Inflammatory macrophage treated with lipopolysaccharide for 4 hours (primary cell): ENCODE data around the gene FGD3.
A peak's percentile ranks its signal among the peaks of the same experiment; 100 is the strongest.
"Not testable (repeated sequence)": the region's sequence is repeated elsewhere in the genome, so short reads cannot be mapped to it uniquely, and the experiment has no call there.

Experiments used
- DNase-seq: peaks from one replicate; pipeline ENCODE4 v3.0.0-alpha.2; 2020

Gene FGD3

DNA sequence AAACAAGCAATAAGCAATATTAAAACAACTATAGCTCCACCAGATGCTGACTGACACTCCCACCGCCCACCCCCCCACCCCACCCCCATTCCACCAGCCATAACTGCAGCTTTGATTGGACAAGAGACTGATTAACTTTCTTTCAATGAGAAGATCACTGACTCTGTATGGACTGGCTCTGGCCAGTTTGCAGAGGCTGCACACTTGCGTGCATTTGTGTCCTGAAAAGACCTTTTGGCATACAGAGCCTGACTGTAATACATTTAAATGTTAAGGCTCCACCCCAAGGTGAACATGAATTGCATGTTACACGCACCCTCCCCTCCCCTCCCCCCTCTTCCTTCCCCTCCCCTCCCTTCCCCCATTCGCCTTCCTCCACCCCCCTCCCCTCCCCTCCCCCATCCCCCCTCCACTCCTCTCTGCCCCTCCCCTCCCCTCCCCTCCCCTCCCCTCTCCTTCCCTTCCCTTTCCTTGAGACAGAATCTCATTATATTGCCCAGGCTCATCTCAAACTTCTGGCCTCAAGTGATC is 31.1 kb downstream of the FGD3 start:
- no peak for DNase-seq

GRCh38 chr9:92979283-92980056 is 32.1 kb downstream of the FGD3 start:
- DNase-seq = no peak

- DNase-seq = peak; percentile 20
Measured at GRCh38 chr9:92980085-92980745, 32.9 kb downstream of the FGD3 start.

DNA sequence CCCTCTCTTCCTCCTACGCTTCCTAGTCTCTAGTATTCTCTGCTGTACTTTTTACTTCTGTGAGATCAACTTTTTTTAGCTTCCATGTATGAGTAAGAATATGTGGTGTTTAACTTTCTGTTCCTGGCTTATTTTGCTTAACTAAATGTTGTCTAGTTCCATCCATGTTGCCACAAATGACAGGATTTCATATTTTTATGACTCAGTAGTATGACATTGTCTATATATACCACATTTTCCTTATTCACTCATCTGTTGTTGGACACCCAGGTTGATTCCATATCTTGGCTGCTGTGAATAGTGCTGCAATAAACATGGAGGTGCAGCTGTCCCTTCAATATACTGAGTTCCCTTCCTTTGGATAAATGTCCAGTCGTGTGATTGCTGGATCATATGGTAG is 34.8 kb downstream of the FGD3 start:
- peak; percentile 41 for DNase-seq

DNA sequence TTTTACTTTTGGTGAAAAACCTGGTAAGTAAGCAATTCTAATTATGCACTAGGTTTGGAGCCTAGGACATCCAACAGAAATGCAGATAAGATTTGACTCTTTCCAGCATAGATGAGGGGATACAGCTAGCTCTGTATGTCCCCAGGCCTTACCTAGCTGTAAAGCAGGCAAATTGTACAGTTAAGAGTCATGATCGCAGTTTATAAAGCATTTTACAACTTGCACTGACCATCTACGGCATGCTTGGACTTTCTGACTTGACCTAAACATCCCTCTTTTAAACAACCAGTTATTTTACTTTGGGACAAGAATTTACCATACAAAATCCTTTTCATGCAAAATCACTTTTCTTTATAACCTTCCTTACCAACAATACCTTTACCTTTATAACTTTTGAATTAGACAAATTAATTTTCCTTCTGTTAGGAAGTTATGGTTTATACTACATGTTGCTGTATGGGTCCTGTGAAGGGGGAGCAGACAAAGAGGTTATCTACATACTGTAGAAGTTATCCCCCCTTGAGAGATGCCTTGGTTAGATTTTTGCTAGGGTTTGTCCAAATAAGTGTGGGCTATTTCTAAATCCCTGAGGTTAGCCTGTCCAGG is 36.8 kb downstream of the FGD3 start:
- DNase-seq = no peak

GRCh38 chr9:92984976-92985375 is 37.7 kb downstream of the FGD3 start:
- DNase-seq = no peak

- peak; percentile 52 for DNase-seq
Measured at GRCh38 chr9:92986176-92987119, 39.1 kb downstream of the FGD3 start.

GRCh38 chr9:92988215-92988768 is 41.0 kb downstream of the FGD3 start:
- DNase-seq = no peak

DNA sequence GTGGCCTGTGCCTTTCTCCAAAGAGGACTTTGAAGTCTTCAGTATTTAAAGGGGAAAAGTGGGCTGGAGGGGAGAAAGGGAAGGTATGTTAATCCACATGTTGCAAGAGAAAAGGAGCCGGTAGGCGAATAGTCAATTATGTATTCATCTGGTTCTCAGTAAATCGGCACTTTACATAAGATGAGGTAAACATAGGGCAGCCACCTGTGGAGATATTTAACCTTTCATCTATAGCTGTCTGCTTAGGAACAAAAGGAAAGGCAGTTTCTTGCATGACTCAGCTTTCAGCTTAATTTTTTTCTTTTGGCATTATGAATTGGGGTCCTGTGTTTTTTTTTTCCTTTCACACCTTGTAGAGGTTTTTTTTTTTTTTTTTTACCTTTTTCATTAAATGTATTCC is 42.2 kb downstream of the FGD3 start:
- DNase-seq = no peak

- DNase-seq = no peak
Measured at GRCh38 chr9:92990461-92990860, 43.1 kb downstream of the FGD3 start.

GRCh38 chr9:92992549-92992948 is 45.2 kb downstream of the FGD3 start:
- no peak for DNase-seq

- DNase-seq = not testable (repeated sequence)
Measured at GRCh38 chr9:92998871-92999270, 51.5 kb downstream of the FGD3 start.

- DNase-seq = no peak
Measured at GRCh38 chr9:93001031-93001430, 53.7 kb downstream of the FGD3 start.

DNA sequence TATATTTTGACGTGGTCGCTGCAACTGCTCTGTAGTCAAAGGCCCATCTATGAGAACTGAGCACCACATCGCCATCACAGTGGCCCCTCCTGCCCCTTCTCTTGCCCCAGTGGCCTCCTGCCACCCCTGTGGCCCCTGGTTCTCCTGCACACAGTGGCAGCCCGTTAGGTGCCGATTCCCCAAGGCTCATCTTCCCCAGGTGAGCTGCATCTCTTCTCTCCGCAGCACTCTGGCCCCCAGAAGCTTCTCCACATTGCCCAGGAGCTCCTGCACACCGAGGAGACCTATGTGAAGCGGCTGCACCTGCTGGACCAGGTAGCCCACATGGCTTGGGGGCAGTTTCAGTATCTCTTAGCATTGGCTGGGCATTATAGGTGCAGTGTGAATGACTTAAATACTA is 55.4 kb downstream of the FGD3 start:
- no peak for DNase-seq

DNA sequence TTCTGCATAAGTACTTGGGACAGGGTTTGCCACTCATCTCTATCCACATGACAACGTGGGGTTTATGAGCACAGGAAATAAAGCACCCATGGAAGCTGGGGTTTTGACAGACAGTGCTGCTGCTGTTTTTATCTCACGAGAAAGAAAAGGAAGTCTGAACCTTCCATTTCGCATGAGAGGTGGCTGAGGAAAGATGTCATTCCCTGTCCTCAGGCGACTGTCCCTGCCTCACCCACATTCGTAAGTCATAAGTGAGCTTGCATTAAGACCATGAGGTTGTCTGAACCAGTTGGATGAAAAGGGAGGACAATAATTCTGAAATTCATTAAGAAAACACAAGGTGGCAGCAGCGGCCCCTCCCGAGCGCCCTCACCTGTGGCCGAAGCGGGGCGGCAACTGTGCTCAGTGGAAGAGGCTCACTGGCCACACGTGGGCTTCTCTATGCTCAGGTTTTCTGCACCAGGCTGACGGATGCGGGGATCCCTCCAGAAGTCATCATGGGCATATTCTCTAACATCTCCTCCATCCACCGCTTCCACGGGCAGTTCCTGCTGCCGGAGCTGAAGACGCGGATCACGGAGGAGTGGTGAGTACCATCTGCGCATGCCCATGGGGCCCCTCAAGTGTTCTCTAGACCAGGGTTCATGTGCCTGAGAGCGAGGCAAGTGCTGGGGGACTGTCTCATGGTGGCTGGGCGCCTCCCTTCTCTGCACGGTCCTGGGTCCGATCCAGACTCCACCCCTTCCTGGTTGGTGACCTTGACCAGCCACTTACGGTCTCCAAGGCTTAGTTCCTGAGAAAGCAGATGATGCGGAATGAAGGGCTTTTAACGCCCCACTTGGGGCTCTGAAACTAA is 56.5 kb downstream of the FGD3 start:
- peak; percentile 38 for DNase-seq

GRCh38 chr9:93004561-93004960 is 57.2 kb downstream of the FGD3 start:
- no peak for DNase-seq

DNA sequence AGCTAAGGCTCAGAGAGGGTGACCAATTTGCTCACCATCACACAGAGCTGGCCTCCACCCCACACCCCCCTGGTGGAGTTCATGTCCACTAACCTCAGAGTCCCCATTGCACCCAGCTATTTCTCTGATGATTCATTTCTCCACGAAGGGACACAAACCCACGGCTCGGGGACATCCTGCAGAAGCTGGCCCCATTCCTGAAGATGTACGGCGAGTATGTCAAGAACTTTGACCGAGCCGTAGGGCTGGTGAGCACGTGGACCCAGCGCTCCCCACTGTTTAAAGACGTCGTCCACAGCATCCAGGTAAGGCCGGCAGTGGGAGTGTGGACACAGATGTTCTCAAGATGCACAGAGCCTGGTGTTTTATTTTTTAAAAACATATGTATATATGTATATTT is 58.6 kb downstream of the FGD3 start:
- no peak for DNase-seq

- no peak for DNase-seq
Measured at GRCh38 chr9:93007529-93008058, 60.3 kb downstream of the FGD3 start.

- no peak for DNase-seq
Measured at GRCh38 chr9:93008457-93008856, 61.1 kb downstream of the FGD3 start.

DNA sequence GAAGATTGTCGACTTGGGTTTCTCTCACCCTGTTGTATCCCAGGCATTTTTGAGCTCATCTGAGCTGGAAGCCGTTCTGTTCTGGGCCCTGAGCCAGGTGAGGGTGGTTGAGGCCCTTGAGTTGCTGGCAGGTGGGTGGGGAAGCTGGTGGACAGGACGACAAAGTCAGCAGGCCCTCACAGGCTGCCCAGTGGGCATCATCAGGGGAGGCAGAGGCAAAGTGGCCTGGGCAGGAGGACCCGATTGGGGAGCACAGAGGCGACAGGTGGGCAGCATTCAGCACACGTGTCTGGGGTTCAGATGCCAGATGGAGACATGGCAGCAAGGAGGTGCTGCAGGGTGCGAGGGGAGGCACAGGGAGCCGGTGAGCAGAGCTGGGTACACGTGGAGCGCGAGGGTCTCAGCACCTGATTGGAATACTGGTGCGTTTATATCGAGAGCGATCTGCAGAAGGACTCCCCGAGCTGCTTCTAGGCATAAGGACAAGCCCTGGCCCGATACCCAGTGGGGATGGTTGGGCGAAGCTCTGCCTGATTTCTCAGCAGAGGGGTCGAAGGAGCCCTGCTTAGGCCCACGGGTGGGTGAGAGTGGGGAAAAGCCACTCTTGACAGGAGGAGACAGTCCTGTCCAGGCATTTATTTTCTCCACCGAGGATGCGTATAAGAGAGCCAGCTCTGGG is 62.2 kb downstream of the FGD3 start:
- DNase-seq = no peak

DNA sequence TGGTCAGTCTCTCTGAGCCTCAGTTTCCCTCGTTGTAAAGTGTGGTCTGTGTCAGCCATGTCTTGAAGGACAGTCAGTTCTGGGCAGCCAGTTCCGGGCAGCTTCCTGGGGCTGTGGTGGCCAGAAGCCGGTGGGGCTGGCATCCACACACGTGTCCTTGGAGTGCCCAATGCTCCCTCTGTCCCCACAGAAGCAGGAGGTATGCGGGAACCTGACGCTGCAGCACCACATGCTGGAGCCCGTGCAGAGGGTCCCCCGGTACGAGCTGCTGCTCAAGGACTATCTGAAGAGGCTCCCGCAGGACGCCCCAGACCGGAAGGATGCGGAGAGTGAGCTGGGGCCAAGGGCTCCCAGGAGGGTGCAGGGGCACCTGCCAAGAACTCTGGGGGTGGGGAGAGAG is 62.7 kb downstream of the FGD3 start:
- no peak for DNase-seq
